Nucleus accumbens (tissue), 56 donors: ENCODE measurements around the gene GPX8.
A peak's percentile ranks its signal among the peaks of the same experiment; 100 is the strongest.

ENCODE experiments used
- DNase-seq, 56 donors: peaks; one replicate each; lab custom pipeline; 2025; lab: John Stamatoyannopoulos, UW

Gene GPX8

DNA sequence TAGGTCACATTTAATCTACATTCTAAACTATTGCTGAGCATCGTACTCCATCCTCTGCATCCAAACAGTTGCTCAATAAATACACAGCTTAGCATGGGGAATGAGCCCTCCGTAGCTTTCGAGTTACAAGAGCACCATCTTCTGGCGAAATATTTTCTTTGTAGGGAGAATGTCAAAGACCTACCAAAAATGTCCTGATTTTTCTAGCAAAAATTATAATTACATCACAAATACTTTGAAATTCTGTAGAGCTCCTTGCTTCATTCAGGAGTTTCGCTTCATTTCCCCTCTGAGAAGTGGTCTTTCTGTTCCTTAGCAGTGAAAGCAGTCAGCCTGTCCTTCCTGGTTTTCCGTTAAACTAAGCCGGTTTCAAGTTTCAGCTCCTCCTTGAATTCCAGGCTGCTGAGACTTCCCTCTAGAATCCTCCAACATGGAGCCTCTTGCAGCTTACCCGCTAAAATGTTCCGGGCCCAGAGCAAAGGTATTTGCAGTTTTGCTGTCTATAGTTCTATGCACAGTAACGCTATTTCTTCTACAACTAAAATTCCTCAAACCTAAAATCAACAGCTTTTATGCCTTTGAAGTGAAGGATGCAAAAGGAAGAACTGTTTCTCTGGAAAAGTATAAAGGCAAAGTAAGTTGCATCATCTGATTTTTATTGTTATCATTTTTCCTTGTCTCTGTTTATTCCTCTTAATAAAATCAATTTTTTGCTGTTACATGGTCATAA, at the start of gene GPX8:
GPX8 (plus strand) TSS at position 409 of the 730 bp plus-strand sequence; CDS start at position 431, 22 bp downstream.
- DNase-seq = peak in 2 of 56 donors; percentile 2 to 4

DNA sequence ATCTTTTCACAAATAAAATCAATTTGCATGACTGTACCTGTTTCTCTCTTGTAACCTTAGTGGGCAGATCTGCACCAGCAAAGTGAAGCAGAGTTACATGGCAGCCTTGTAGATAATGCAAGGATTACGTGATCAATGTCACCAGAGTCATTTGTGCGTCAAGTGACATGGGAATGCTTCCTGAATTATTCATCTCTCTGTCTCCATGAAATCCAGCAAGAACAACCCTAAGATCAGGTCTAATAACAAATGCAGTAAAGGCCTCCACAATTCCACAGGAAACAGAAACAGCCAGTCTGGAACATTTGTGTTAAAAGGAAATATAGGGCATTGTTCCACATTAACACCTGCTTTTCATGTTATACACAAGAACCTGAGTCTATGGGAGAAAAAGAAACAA, 49.8 kb upstream of the GPX8 start:
- no peak for DNase-seq

DNA sequence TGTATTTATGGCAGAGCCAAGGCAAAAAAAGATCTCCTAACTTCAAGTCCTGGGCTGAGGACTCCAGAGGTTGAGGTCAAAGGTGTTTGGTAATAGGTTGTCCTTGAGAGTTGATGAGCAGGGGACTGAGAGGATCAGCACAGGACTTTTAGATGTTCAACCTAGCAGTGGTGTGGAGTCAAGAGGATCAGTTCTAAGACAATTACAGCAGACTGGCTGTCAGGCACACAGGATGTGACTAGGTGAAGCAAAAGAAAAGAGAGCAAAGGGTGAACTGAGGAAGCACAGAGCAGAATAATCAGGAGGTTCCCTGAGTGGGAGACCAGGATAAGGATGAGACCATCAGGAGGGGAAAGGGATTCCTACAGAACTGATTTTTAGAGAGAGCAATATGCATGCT, 46.6 kb upstream of the GPX8 start:
- DNase-seq = no peak

GRCh38 chr5:55114061-55114460, 45.9 kb upstream of the GPX8 start:
- DNase-seq = no peak

- no peak for DNase-seq
Observed at GRCh38 chr5:55123365-55123764, 36.6 kb upstream of the GPX8 start.

GRCh38 chr5:55134053-55134722, 25.8 kb upstream of the GPX8 start:
- DNase-seq = no peak

DNA sequence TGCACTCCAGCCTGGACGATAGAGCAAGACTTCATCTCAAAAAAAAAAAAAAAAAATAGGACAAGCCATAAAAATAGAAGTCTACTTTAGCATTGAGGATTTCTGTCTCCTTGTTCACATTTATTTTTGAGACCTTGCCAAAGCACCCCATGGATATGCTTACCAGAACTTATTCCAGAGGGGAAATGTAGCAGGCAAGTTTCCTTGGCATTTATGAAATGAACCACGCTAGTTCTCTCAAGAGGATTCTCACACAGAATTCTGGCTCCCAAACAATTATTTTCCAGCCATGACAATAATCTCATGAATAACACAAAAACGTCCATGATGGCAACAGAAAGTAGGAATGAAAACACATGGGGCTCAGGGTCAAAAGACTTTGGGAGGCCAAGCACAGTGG, 23.4 kb upstream of the GPX8 start:
- no peak for DNase-seq

- no peak for DNase-seq
Observed at GRCh38 chr5:55140908-55141665, 18.9 kb upstream of the GPX8 start.

GRCh38 chr5:55141945-55142690, 17.9 kb upstream of the GPX8 start:
- DNase-seq = no peak

DNA sequence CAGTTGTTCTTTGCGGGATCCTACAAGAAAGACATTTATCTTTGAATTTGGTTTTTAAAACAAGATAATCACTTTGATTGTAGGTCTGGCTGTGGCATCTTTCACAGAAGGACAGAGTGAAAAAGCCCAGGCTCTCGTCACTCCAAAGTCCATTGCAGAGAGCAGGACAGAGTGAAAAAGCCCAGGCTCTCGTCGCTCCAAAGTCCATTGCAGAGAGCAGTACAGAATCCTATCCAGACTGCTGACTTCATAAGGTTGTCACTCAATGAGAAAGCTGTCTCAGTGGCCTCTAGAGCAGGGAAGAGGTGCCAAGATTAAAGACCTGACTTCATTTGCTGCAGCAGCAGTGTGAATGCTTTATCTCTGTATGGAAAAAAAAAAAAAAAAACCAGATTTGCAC, 16.3 kb upstream of the GPX8 start:
- DNase-seq = no peak

GRCh38 chr5:55146080-55146479, 13.9 kb upstream of the GPX8 start:
- DNase-seq = no peak

- DNase-seq = peak in 50 of 56 donors; percentile 3 to 78 (median 36)
Observed at GRCh38 chr5:55146543-55147151, 13.3 kb upstream of the GPX8 start.

- DNase-seq = no peak
Observed at GRCh38 chr5:55149308-55149795, 10.6 kb upstream of the GPX8 start.

- no peak for DNase-seq
Observed at GRCh38 chr5:55151923-55152842, 7.8 kb upstream of the GPX8 start.

- DNase-seq = no peak
Observed at GRCh38 chr5:55154873-55155272, 5.1 kb upstream of the GPX8 start.

- no peak for DNase-seq
Observed at GRCh38 chr5:55160493-55161209, 680 bp downstream of the GPX8 start.

GRCh38 chr5:55162666-55163065, 2.7 kb downstream of the GPX8 start:
- no peak for DNase-seq

DNA sequence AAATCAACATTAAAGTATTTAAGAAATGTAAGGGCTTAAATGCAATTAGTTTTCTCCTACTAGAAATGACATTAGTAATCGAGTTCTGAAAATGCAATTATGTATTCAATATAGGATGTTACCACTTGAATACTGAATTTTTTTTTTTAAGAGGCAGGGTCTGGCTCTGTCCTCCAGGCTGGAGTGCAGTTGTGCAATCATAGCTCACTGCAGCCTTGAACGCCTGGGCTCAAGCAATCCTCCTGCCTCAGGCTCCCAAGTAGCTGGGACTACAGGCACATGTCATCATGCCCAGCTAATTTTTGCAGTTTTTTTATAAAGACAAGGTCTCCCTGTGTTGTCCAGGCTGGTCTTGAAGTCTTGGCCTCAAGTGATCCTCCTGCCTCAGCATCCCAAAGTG, 11.5 kb downstream of the GPX8 start:
- no peak for DNase-seq
